Cortex of kidney (tissue), 1 donor: Measurements from ENCODE around the gene HTR2A.

Experiments used
- DNase-seq: peaks from one replicate; lab custom pipeline; 2025; lab: John Stamatoyannopoulos, UW

The HTR2A gene

GRCh38 chr13:46896341-46897137 lies at the start of gene HTR2A:
TSS of gene HTR2A (minus strand) at chr13:46897053. CDS start at chr13:46895906, 1,147 bp downstream.
- no peak for DNase-seq

GRCh38 chr13:46936525-46936924 lies 39.7 kb upstream of the HTR2A start:
- DNase-seq: no peak

GRCh38 chr13:46934749-46935148 lies 37.9 kb upstream of the HTR2A start:
- no peak for DNase-seq

DNA sequence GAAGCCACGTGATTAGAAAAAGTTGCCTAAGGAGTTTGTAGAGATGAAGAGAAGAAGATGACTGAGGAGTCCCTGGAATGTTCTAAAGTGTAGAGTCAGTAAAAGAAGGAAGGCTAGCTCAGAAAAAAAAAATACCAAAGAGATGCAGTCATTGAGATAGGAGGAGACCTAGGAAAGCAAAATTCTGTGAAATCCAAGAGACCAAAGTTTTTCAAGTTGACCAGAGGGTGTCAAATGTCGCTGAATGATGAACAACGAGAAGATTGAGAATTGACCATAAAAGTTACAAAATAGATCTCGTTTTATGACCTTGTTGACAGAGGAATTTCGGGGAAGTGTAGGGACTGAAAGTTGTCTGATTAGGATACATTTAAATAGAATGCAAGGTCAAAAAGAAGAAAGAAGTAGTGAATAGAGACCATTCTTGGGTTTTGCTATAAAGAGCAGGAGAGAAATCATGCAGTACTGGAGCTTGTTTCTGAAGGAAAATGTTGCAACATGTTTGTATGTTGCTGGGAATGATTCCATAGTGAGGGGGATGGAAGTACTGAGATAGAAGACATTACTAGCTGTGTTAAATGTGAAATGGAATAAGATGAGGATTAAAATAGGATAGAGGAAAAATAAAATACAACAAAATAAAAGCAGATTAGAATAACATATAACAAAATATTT lies 30.2 kb upstream of the HTR2A start:
- no peak for DNase-seq

DNA sequence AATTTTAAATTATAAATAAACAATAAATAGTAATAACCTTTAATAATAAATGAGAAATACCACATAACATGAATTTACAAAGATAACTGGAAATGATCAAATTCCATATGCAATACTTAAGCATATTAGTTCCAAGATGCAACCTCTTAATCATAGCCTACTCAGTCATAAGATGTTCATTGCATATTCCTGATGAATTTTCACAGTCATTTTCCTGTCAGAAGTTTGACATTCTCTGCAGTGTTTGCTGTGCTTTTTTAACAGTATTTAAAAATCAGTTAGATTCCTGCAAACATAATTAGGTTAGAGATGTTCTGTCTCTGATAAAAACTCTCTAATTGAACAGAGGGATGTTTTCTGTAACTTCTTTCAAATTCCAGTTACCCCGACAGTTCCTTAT lies 28.6 kb upstream of the HTR2A start:
- no peak for DNase-seq

DNA sequence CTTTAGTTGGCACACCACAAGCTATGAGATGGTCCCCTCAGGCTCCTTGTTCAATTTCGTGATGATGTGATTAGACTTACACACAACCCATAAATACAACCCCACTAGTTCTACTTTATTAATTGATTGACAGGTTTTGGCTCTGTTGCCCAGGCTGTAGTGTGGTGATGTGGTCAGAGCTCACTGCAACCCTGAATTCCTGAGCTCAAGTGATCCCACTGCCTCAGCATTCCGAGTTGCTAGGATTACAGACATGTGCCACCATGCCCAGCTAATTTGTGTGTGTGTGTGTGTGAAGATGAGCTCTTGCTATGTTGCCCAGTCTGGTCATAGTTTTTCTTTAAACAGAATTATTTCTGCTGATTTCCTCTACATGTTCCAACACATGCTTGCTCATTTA lies 17.5 kb upstream of the HTR2A start:
- no peak for DNase-seq

GRCh38 chr13:46913757-46914156 lies 16.9 kb upstream of the HTR2A start:
- DNase-seq: no peak

DNA sequence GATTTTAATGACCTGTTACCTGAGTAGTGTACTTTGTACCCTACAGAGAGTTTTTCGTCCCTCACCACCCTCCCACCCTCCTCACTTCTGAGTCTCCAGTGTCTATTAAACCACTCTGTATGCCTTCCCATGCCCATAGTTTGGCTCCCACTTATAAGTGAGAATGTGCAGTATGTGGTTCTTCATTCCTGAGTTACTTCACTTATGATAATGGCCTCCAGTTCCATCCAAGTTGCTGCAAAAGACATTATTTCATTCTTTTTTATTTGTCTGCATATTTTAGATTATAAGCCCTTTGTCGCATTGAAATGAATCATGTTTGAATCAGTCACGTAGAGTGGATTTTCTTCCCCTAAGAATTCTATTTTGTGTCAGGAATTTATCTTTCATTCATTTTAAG lies 12.2 kb upstream of the HTR2A start:
- no peak for DNase-seq

- no peak for DNase-seq
These were observed 11.6 kb upstream of the HTR2A start for GRCh38 chr13:46908501-46908900.

GRCh38 chr13:46906405-46906804 lies 9.6 kb upstream of the HTR2A start:
- no peak for DNase-seq

DNA sequence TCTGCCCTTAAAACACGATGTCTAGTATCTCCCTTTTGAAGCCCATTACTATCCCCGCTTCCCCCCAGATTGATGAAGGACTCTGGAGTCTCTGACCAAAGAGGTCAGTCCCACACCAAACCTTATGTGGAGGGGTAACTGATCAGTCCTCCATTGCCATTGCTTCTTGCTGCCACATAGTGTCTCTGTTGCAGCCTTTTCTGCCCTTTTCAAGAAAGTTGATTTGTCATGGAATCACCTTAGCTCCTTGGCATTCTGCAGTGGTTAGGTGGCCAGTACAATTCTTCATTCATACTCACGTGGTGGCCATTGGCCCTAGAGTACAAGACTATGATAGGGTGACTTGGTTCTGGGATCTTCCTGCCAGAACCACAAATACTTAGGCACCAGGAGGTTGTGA lies 8.4 kb upstream of the HTR2A start:
- no peak for DNase-seq

DNA sequence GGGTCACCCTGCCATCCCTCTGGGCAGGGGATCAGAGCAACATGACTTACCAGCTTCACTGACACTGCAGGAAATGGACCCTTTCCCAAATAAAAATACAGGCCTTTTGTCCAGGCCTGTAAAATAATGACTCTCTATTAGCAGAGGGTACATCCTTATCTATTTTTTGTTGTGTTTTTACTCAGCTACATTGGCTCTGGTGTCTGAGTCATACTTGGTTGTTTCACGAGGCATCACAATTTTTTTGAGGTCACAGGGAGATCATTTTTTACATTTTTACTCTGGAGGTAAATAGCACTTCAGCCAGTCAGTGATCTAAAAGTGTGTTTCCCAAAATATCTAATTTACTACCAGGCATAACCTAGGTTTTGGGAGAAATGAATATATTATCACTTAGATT lies 6.9 kb upstream of the HTR2A start:
- no peak for DNase-seq

- DNase-seq: no peak
These were observed 4.9 kb upstream of the HTR2A start for GRCh38 chr13:46901721-46902120.

DNA sequence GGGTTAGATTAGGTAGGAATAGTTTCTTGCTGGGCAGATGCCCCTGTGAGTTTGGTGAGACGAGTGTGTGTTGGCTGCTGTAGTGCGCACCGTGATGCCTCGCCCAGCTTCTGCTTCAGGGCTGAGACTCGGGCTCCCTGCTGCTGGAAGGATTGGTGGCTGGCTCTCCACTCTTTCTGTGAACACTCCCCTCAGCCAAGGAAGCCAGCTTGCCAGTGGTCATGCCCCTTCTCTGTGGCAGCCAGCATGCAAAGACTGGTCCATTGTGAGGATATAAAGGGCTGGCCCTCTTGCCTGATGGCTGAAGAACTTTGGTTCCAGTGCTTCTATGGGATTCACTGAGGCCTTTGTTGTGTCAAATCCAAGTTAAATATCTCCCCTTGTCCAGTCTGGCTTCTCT lies 2.9 kb upstream of the HTR2A start:
- DNase-seq: no peak

- DNase-seq: no peak
These were observed 1.5 kb downstream of the HTR2A start for GRCh38 chr13:46895381-46895780.

DNA sequence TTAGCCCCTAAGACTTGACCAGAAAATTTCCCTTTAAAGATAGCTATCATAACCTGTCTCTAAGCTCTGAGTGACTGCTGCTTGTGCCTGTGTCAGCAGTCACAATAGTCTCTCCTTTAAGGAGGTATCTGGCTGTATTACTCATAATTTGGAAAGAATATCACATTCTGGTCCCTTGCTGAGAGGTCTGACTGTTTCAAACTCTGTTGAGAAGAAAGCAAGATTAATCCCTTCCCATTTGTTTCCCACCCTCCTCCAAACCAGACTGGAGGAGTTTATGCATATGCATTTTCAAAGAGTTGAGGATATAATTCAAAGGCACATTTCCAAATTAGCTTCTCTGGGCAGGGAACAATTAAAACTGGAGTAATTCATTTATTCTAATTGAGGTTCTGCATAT lies 2.3 kb downstream of the HTR2A start:
- DNase-seq: no peak

DNA sequence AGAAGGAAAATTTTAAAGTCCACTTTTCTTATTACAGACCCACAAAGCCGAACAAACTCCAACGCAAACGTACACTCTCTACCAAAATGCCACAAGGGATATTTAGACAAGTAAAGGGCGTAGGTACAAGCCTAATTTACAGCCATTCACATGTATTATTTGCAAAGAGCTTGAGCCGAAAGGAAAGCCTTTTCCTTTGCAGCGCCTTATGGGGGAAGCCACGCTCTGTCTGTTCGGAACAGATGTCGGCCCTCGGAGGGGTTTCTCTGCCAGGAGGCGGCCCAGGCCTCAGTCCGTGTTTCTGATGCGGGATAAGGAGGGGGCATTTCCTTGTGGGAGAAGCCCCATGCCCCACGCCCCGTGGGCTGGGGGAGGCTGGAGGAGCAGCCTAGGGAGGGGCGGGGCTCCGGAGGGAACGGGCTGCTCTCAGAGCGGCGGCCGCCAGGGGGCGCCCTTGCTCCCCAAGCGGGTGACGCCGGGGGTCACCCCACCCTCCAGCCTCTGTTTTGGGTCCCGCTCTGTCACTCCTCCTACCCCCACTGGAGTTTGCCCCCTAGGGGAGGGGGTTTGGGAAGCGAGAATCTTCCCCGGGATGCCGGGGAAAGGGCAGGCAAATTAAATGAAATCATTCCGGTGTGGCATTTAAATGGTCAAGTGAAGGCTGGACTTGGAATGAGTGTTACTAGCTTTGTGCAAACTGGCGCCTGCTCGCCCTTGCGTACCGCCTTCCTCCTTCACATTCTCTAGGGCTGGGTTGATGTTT lies 2.9 kb downstream of the HTR2A start:
- DNase-seq: no peak

DNA sequence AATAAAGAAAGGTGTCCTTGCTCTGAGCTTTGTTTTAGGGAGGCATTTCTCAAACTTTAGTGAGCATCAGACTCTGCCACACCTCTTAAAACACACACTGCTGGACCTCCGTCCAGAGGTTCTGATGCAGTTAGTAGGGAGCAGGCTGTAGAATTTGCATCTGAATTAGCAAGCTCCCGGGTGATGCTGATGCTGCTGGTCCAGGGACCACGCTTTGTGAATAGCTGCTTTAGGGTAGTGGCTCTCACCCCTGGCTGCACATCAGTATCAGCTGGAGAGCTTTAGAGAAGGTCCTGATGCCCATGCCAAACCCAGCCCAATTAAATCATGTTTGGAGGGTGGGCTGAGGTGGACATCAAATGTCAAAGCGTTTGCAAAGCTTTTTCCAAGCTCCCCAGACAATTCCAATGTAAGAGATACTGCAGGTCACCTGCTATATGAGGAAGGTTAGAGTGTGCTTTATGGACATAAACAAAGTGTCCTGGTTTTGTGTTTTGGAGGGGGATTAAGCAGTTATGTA lies 3.6 kb downstream of the HTR2A start:
- DNase-seq: no peak

- no peak for DNase-seq
These were observed 11.8 kb downstream of the HTR2A start for GRCh38 chr13:46885018-46885417.

DNA sequence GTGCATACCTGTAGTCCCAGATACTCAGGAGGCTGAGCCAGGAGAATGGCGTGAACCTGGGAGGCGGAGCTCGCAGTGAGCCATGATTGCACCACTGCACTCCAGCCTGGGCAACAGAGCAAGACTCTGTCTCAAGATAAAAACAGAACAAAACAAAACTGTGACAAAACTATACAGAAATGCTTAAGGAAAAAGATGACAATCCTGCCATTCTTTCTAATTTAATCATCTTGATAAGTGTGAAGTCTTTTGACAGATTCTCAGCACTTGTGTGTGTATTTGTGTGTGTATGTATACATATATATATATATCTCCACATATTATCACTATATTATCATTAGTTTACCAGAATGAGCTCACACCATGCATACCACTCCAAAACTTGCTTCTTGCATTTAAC lies 12.3 kb downstream of the HTR2A start:
- DNase-seq: no peak

DNA sequence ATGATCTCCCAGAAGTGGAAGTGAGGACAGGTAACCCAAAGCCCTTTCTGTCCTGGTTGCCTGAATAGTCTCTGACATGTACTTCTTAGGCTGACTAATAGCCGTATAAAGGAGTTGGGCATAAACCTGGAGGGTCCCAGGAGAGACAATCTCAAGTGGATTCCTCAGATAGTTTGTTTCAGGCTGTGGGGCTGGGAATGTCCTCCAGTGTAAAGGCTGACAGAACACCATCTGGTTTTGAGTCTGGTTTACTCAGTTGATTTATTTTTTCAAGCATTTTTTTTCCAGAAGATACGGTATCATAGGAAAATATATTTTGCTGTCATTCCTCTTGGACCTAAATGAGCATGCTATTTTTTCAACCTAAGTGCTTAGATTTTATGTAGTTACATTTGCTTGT lies 15.2 kb downstream of the HTR2A start:
- no peak for DNase-seq

GRCh38 chr13:46874006-46874405 lies 22.8 kb downstream of the HTR2A start:
- no peak for DNase-seq

- no peak for DNase-seq
These were observed 25.3 kb downstream of the HTR2A start for GRCh38 chr13:46871557-46871956.
